GM23248 (cell line): ENCODE results near the gene MYH14.

Experiments
- EZH2 ChIP-seq: fragments of 200-600 bp; sonication (generic); IDR thresholded peaks from 2 replicates; pipeline ENCODE4 v1.6.1; 2018; ENCODE audit warnings: antibody characterized with exemption, mild to moderate bottlenecking; ENCODE audit not compliant: insufficient read depth, poor library complexity, severe bottlenecking
- EZH2phosphoT487 ChIP-seq: fragments of 200-600 bp; sonication (generic); IDR thresholded peaks from 2 replicates; pipeline ENCODE4 v1.6.1; 2018; ENCODE audit warnings: antibody characterized with exemption, moderate library complexity, mild to moderate bottlenecking, low read depth; ENCODE audit not compliant: insufficient read depth

GRCh38 chr19:50358483-50359327 lies 155.3 kb downstream of the MYH14 start:
- no peak for TF ChIP-seq EZH2
- no peak for TF ChIP-seq EZH2phosphoT487
